Vagina (tissue), 2 donors: ENCODE results near the gene FXYD1. TPM values are rescaled to one million over a fixed set of nuclear protein-coding genes. Genes with fewer than 3 reads are reported as not detected.

ENCODE experiments used
- DNase-seq, 2 donors: peaks; one replicate each; pipeline ENCODE4 v3.0.0-alpha.2; 2017; ENCODE audit errors: extremely low spot score in 2 of 2
- H3K27ac ChIP-seq: fragments of 200-600 bp; sonication (generic); one replicate; pipeline ENCODE4 v1.5.1; 2019
- H3K27me3 ChIP-seq: fragments of 200-600 bp; sonication (generic); one replicate; pipeline ENCODE4 v1.5.1; 2019
- H3K36me3 ChIP-seq, 2 donors: fragments of 200-600 bp; sonication (generic); one replicate each; pipeline ENCODE4 v1.5.1; 2017 to 2019
- H3K4me1 ChIP-seq: fragments of 200-600 bp; sonication (generic); one replicate; pipeline ENCODE4 v1.5.1; 2019
- H3K4me3 ChIP-seq, 2 donors: fragments of 200-600 bp; sonication (generic); 1 replicate in 1 of 2; 2 replicates in 1 of 2; pipeline ENCODE4 v1.5.1; 2016 to 2019
- H3K9me3 ChIP-seq: fragments of 200-600 bp; sonication (generic); one replicate; pipeline ENCODE4 v1.5.1; 2019
- CTCF ChIP-seq, 3 experiments: fragments of 450-650 bp in 2 of 3; fragments of 200-600 bp in 1 of 3; sonication (generic) in 1 of 3; IDR thresholded peaks; one replicate each; pipeline ENCODE4 v1.5.1; 2017 to 2019; ENCODE audit warnings: antibody characterized with exemption in 3 of 3, mild to moderate bottlenecking in 2 of 3, moderate library complexity in 2 of 3
- POLR2A ChIP-seq, 2 donors: fragments of 450-650 bp; IDR thresholded peaks; one replicate each; pipeline ENCODE4 v1.6.1; 2017; ENCODE audit warnings: antibody characterized with exemption in 2 of 2, mild to moderate bottlenecking in 2 of 2, moderate library complexity in 2 of 2
- POLR2AphosphoS5 ChIP-seq, 2 donors: sonication (generic); formaldehyde crosslinking; IDR thresholded peaks; one replicate each; pipeline ENCODE4 v1.9.0; 2017; ENCODE audit warnings: antibody characterized with exemption in 2 of 2, mild to moderate bottlenecking in 2 of 2, low read depth in 1 of 2; ENCODE audit not compliant: insufficient read depth in 1 of 2
- intact Hi-C: fragments of 100-400 bp; cut with DNase I; formaldehyde crosslinking; loops from one replicate; pipeline ENCODE4 v1.15.1; 2023
- total RNA-seq: library from RNA; depleted of rRNA; stranded (reverse); fragments of >200 nt; gene quantifications from one replicate; pipeline ENCODE4 v1.2.3, GENCODE V29; 2016

FXYD1 gene
- total RNA-seq, 1 donor from 2014 or later, result 135 TPM

DNA sequence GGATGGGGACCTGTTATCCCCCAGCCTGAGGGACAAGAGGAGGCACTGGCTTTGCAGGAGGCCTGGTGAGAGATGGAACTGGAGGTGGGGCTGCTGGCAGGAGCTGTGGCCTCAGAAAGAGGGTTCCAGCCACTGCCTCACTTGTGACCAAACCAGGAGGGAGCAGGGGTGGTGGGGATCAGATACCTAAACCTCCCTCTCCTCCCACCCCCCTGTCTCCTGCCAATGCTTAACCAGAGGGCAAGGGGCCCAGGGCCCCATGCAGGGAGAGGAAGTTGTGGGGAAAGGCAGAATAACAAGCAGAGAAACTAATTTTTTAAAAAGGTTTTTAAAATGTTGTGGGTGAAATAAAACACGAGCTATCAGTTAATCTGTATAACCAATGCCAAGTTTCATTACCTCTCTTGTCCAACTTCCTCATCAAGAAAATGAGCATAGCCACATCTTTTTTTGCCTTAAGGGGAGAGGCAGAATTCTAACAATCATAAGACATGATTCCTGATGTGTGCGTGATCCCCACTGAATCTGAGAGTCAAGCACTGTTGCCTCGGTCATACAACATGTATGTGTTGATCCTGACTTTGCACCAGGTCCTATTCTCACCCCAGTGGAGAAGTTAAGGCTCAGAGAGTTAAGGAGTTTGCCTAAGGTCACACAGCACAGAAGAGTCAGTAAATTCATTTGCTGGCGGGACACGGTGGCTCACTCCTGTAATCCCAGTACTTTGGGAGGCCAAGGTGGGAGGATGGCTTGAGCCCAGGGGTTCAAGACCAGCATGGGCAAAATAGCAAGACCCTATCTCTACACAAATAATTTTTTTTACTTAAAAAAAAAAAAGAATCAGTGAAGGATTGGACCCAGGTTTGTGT is 28.9 kb downstream of the FXYD1 start:
- H3K36me3 ChIP-seq, result peaks cover 0 to 48% of the 10 kb centered on the region in 2 donors
- no peaks in the 10 kb centered on the region for H3K27me3 ChIP-seq
- TF ChIP-seq POLR2A (IDR thresholded peaks at IDR 0.05) (no peak), POLR2AphosphoS5 (IDR thresholded peaks at IDR 0.05; ENCODE audit: insufficient read depth in 1 of 2, low read depth in 1 of 2) (no peak), CTCF (IDR thresholded peaks at IDR 0.05) (no peak)
- H3K4me3 ChIP-seq, result no peak overlapping the region
- peak in 1 of 2 donors; percentile 85 for DNase-seq
- H3K27ac ChIP-seq, result peak overlapping the region; percentile 39
- H3K4me1 ChIP-seq, result peaks cover 4% of the 10 kb centered on the region
- H3K9me3 ChIP-seq, result peaks cover 11% of the 10 kb centered on the region
- intact Hi-C loops, result no loop called here

GRCh38 chr19:35168196-35168595 is 29.6 kb downstream of the FXYD1 start:
- Histone ChIP-seq H3K36me3 (peaks cover 0 to 41% of the 10 kb centered on the region in 2 donors), H3K27ac (no peak overlapping the region), H3K4me1 (peaks cover 4% of the 10 kb centered on the region), H3K4me3 (no peak overlapping the region), H3K27me3 (no peaks in the 10 kb centered on the region), H3K9me3 (peaks cover 11% of the 10 kb centered on the region)
- intact Hi-C loops, result no loop called here
- TF ChIP-seq POLR2AphosphoS5 (IDR thresholded peaks at IDR 0.05; ENCODE audit: insufficient read depth in 1 of 2, low read depth in 1 of 2), result no peak
- TF ChIP-seq POLR2A (IDR thresholded peaks at IDR 0.05), result no peak
- TF ChIP-seq CTCF (IDR thresholded peaks at IDR 0.05), result no peak
- peak in 1 of 2 donors; percentile 84 for DNase-seq

DNA sequence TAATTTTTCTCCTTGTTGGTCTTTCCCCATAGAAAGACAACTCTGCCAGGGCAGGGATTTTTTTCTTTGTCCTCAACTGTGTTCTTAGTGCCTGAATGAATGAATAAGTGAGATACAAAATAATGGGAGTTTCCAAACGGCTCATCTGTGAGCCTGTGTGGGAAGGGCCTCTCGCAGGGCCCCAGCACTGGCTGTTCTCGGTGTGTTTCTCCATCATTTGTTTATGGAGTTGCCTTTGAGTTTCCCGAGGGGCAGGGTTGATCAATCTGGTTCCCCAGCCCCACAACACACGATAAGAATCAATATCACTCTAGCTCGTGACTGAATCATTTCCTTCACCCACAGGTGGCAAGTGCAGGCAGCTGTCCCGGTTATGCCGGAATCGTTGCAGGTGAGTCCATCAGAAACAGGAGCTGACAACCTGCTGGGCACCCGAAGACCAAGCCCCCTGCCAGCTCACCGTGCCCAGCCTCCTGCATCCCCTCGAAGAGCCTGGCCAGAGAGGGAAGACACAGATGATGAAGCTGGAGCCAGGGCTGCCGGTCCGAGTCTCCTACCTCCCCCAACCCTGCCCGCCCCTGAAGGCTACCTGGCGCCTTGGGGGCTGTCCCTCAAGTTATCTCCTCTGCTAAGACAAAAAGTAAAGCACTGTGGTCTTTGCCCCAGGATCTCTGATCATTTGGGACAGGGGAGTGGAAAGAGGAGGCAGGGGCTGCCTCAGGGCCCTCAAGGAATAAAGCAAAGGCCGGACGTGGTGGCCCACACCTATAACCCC is 30.8 kb downstream of the FXYD1 start:
- intact Hi-C loops, result no loop called here
- peaks cover 11% of the 10 kb centered on the region for H3K9me3 ChIP-seq
- H3K27me3 ChIP-seq, result no peaks in the 10 kb centered on the region
- no peak overlapping the region for H3K27ac ChIP-seq
- TF ChIP-seq CTCF (IDR thresholded peaks at IDR 0.05) (no peak), POLR2A (IDR thresholded peaks at IDR 0.05) (no peak), POLR2AphosphoS5 (IDR thresholded peaks at IDR 0.05; ENCODE audit: insufficient read depth in 1 of 2, low read depth in 1 of 2) (no peak)
- H3K4me3 ChIP-seq, result no peak overlapping the region
- peaks cover 0 to 29% of the 10 kb centered on the region in 2 donors for H3K36me3 ChIP-seq
- DNase-seq, result peak in 1 of 2 donors; percentile 89
- H3K4me1 ChIP-seq, result peaks cover 4% of the 10 kb centered on the region

DNA sequence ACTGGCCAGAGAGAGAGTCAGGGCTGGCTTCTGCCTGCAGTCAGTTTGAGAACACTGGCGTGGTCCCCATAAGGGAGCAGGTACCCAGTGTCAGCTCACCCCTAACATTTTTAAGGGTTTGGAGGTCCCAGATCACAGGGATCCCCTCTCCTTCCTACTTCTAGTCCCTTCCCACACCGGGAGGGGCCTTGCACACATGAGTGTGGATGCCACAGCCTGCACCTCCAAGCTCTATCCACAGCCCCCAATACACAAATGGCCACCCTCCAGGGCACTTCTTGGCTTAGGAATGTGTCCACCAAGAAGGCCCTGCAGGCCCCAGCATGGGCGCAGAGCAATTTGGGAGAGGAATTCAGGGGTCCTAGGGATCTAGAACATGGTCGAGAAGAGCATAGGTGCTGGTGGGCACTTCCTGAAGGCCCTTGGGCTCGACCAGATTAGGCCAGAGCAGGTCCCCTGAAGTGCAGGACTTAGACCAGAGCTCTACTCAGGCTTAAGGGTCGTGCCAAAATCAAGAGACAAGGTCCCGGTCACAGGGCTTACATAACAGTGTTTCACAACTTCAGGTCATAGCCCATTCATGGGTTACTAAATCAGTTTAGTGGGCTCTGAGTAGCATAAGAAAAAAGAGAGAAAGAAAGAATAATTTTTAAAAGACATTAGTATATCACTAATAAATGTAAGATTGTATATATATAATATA is 31.9 kb downstream of the FXYD1 start:
- Histone ChIP-seq H3K36me3 (peaks cover 0 to 18% of the 10 kb centered on the region in 2 donors), H3K4me1 (peaks cover 9% of the 10 kb centered on the region), H3K27ac (no peak overlapping the region), H3K9me3 (peaks cover 11% of the 10 kb centered on the region), H3K27me3 (no peaks in the 10 kb centered on the region), H3K4me3 (no peak overlapping the region)
- intact Hi-C loops, result no loop called here
- TF ChIP-seq POLR2A (IDR thresholded peaks at IDR 0.05) (no peak), POLR2AphosphoS5 (IDR thresholded peaks at IDR 0.05; ENCODE audit: insufficient read depth in 1 of 2, low read depth in 1 of 2) (peak in 1 of 2 donors; percentile 44)
- DNase-seq, result peak in 1 of 2 donors; percentile 89

- Histone ChIP-seq H3K27ac (no peak overlapping the region), H3K4me1 (peaks cover 19% of the 10 kb centered on the region)
- no peak for DNase-seq
Measured at GRCh38 chr19:35171730-35172129, 33.1 kb downstream of the FXYD1 start.

More at GRCh38 chr19:35171730-35172129, 33.1 kb downstream of the FXYD1 start:
- Histone ChIP-seq H3K36me3 (peaks cover 0 to 6% of the 10 kb centered on the region in 2 donors), H3K4me3 (no peak overlapping the region), H3K9me3 (peaks cover under 1% of the 10 kb centered on the region), H3K27me3 (no peaks in the 10 kb centered on the region)
- TF ChIP-seq CTCF (IDR thresholded peaks at IDR 0.05) (no peak), POLR2A (IDR thresholded peaks at IDR 0.05) (no peak)
- intact Hi-C loops, result no loop called here
